DLD1 (cell line): ENCODE data around the gene RASL12.

Experiments
- in situ Hi-C: cut with HindIII; loops from 2 replicates; pipeline ENCODE4 v1.10.0; 2017; ENCODE audit warnings: low sequenced_read_pairs

RASL12 gene

DNA sequence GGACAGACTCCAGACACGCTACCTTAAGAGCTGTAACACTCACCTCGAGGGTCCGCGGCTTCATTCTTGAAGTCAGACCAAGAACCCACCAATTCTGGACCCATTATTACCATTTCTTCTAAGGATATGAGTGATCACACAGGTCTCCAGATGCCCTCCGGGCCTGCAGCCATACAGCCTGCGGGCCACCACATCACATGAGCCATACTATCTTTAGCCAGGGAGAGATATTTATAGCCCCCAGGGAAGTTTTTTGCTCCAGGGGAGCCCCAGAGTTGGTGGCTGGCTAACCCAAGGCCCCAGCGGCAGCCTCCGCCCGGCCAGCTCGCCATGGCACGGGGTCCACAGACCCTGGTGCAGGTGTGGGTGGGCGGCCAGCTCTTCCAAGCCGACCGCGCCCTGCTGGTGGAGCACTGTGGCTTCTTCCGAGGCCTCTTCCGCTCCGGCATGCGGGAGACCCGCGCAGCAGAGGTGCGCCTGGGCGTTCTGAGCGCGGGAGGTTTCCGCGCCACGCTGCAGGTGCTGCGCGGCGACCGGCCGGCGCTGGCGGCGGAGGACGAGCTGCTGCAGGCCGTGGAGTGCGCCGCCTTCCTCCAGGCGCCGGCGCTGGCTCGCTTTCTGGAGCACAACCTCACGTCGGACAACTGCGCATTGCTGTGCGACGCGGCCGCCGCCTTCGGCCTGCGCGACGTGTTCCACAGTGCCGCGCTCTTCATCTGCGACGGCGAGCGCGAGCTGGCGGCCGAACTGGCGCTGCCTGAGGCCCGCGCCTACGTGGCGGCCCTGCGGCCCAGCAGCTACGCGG is 8.9 kb upstream of the RASL12 start, which contains the start of gene KBTBD13:
Gene KBTBD13, plus strand, starts transcription at position 261 of the 805 bp plus-strand sequence. Its CDS starts 70 bp downstream, at position 331.
- in situ Hi-C loops, result loop anchor here (5.0 kb wide), 1 partner anchor 34 kb away; no protein-coding TSS in a partner anchor

DNA sequence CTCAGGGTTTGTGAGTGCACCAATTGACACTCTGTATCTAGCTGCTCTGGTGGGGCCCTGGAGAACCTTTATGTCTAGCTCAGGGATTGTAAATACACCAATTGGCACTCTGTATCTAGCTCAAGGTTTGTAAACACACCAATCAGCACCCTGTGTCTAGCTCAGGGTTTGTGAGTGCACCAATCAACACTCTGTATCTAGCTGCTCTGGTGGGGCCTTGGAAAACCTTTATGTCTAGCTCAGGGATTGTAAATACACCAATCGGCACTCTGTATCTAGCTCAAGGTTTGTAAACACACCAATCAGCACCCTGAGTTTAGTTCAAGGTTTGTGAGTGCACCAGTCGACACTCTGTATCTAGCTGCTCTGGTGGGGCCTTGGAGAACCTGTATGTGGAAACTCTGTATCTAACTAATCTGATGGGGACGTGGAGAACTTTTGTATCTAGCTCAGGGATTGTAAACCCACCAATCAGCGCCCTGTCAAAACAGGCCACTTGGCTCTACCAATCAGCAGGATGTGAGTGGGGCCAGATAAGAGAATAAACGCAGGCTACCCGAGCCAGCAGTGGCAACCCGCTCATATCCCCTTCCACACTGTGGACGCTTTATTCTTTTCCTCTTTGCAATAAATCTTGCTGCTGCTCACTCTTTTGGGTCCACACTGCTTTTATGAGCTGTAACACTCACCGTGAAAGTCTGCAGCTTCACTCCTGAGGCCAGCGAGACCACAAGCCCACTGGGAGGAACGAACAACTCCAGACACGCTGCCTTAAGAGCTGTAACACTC is 8.0 kb upstream of the RASL12 start:
- in situ Hi-C loops, result loop anchor here (5.0 kb wide), 1 partner anchor 34 kb away; no protein-coding TSS in a partner anchor

DNA sequence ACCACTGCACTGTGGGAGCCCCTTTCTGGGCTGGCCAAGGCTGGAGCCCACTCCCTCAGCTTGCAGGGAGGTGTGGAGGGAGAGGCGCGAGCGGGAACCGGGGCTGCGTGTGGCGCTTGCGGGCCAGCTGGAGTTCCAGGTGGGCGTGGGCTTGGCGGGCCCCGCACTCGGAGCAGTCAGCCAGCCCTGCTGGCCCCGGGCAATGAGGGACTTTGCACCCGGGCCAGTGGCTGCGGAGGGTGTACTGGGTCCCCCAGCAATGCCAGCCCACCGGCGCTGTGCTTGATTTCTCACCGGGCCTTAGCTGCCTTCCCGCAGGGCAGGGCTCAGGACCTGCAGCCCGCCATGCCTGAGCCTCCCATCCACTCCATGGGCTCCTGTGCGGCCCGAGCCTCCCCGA is 7.2 kb upstream of the RASL12 start:
- in situ Hi-C loops, result loop anchor here (5.0 kb wide), 1 partner anchor 33 kb away; no protein-coding TSS in a partner anchor

- in situ Hi-C loops, result no loop called here
Observed at GRCh38 chr15:65072617-65073016, 4.8 kb upstream of the RASL12 start.

DNA sequence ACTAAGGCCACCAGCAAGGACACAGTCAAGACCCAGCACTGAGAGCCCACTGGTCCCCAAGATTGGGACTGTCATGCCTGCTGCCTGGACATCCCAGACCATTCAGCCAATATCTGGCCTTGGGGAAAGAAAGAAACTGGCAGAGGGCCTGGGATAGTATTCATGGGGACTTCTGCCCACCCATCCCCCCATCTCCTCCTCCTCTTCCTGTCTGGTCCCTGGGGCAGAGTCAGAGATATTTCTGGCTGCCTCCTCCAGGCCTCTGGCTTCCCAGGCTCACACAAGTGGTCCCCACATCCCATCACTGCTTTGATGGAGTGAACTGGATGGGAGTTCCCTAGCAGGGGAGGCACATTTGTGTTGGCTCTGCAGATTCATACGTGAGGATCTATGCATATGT is 4.2 kb upstream of the RASL12 start:
- in situ Hi-C loops, result no loop called here

DNA sequence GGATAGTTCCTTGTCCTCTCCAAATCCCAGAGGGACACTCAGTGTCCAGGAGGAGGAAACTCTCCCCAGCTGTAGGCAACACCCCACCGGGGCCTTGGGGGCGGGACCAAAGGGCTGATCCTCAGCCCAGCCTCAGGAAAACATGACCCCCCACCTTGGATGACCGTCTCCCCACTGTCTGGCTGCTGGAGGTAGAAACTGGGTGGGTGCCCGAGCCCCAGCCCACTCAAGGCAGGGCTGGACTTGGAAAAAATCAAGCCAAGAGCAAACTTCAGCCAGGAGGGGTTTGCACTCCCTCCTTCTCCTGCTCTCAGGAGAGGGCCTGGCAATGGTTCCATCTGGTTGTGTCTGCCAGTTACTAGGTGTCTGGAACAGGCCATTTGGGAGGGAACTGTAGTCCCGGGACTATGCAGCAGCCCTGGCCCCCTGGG is 3.6 kb upstream of the RASL12 start:
- in situ Hi-C loops, result no loop called here

GRCh38 chr15:65069779-65070546 is 2.2 kb upstream of the RASL12 start:
- in situ Hi-C loops, result no loop called here

DNA sequence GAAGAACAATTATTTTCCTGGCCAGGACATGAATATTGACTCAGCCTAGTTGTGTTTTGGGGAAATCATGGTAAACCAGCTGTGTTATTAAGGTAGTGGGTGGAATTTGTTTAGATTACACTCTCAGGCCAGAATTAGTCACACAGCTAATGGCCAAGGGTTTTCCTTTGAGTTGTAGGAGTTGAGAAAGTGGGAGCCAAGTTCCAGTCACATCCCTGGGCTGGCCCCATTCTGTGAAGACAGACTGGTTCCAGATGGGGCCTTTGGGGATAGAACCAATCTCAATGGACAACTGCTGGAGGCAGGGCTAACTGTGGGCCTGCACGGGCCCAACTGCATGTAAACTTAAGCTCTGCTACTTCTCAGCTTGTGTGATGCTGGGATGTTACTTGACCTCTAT is 1.4 kb upstream of the RASL12 start:
- in situ Hi-C loops, result no loop called here

DNA sequence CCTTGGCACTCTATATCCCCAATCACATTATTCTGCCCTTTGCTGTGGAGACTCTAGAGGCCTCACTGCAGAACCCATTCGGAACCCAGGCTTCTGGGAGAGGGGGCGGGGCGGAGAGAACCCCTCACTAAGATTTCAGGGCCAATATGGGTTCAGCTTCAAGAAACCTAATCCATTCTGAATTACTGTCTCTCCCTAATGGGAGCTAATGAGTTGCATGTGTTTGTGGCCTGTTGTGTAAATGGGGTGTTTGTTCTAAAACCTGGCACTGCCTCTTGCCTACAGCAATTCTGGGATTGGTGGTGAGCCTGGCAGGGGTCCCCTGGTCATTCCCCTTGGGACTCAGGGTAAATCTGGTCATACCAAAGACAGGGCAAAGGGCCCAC is 605 bp upstream of the RASL12 start:
- in situ Hi-C loops, result no loop called here

- in situ Hi-C loops, result no loop called here
Observed at GRCh38 chr15:65067317-65067644, 510 bp downstream of the RASL12 start.

- in situ Hi-C loops, result no loop called here
Observed at GRCh38 chr15:65066635-65067316, 1.0 kb downstream of the RASL12 start.

DNA sequence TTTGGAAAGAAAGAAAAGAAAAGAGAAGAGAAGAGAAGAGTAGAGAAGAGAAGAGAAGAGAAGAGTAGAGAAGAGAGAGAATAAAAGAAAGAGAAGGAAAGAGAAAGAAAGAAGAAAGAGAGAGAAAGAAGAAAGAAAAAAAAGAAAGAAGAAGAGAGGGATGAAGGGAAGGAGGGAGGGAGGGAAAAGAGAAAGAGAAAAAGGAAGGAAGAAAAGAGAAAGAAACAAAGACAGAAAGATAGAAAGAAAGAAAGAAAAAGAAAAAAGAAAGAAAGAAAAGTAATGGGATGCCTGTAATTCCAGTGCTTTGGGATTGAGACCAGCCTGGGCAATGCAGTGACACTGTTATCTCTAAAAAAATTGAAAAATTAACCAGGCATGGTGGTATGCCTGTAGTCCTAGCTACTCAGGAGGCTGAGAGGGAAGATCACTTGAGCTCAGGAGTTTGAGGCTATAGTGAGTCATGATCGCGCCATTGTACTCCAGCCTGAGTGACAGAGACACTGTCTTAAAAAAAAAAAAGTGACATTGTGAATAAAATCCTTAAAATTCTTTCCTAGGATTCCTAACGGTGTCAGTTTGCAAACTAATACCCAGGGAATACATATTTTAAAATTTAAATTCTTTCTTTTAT is 1.7 kb downstream of the RASL12 start:
- in situ Hi-C loops, result no loop called here

DNA sequence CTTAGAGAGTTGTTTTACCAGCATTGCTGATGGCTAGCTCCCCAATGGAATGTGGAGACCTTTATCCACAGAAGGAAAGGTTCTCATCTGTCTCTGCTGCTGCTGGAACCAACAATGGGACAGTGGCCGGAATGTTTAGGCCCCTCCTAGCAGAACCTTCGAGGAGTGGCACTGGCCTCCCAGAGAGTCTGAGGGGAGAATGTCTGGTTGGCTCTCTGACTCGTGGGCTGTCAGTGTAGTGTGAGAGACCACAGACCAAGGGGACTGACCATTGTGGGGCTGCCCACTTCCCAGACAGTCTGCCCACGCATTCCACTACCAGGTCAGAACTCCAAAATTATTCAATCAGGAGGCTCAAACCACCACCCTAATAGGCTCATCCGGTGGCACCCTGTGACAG is 5.1 kb downstream of the RASL12 start:
- in situ Hi-C loops, result no loop called here

GRCh38 chr15:65062061-65062460 is 5.7 kb downstream of the RASL12 start:
- in situ Hi-C loops, result no loop called here

GRCh38 chr15:65060641-65061397 is 7.0 kb downstream of the RASL12 start:
- in situ Hi-C loops, result no loop called here

DNA sequence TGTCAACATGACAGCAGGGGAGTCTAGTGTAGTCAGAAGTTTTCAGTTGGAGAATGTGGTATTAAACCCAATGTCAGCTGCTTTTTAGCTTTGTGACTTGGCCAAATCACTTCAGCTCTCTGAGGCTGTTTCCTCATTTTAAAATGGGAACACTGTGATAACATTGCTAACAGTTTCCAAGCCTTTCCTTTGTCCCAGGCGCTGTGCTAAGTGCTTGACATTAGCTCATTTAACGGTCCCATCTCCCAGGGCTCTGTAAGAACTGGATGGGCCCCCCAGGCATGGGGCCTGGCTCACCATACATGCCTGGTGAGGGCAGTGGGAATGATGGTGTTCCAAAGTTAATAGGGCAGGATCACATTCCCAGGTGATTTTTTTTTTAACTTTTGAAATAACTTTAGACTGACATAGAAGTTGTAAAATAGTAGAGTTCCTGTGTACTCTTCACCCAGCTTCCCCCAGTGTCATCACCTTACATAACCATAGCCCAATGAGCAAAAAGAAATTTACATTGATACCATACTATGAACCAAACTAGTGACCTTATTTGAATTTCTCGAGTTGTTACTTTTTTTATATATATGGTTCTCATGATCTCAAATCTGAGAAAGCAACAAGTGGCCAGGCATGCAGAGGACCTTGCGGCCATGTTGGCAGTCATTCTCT is 7.7 kb downstream of the RASL12 start:
- in situ Hi-C loops, result no loop called here

DNA sequence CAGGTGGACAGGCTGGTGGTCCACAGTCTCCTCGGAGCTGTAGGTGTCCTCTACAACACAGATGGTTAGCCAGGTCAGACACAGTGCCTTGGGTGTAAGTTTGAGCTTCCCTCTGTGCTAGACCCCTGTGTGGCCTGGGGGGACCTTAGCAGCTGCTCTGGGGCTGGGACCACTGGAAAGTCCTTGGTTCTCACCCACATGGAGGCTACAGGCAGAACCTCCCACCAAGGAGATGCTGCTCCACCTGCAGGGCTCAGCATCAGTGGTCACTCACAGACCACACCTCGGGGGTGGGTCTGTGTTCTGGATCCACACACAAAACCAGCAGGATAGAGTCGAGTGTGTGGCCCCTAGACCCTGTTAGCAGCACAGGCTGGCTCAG is 8.4 kb downstream of the RASL12 start:
- in situ Hi-C loops, result no loop called here

DNA sequence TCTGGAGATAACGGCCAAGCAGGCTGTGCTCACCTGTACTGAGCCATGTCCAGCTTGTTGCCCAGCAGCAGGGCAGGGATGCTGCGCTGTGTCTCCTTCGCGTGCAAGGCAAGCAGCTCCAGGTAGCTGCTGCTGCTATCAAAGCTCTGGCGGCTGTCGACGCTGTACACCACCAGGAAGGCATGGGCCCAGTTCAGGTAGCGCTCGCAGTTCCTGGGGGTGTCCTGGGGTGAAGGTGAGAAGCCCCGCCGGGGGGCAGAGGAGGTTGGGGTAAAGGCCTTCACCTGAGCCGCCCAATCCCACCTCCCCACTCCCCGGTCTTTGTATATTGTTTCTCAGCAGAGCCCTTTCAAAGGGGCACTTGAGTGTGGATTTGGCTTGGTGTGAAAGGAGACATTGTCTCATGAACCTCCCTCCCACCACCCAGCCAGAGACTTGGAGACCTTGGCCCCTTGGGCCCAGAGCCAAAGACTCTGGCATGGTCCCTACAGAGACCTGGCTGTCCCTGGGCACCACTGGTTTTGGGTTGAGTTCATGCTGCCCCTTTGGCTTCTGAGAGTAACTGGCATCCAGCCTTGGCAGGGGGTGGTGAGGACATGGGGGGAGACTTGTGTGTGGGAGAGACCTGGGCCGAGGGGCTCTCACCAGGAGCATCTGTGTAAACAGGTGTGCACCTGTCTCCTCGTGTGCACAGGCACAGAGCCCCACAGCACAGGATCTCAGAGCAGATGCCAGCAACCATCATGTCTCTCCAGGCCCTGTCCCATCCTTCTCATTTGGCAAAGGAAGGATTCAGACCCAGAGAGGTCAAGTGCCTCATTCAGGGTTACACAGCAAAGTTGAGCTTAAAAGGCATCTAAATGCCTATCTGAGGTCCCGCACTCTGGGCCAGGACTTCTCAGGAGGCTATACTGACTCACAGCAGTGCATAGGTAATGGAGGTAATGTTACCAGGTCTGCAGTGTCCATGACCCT is 9.1 kb downstream of the RASL12 start:
- in situ Hi-C loops, result no loop called here
